Mammary epithelial cell (primary cell): ENCODE results near the gene INPP5A.
"Not testable (repeated sequence)": the region's sequence is repeated elsewhere in the genome, so short reads cannot be mapped to it uniquely, and the experiment has no call there.

Source experiments
- EZH2 ChIP-seq: IDR thresholded peaks from 2 replicates; pipeline ENCODE4 v1.6.1; 2012; ENCODE audit warnings: low read length, inconsistent platforms, borderline replicate concordance
- TF ChIP-seq, protein P1 (sequence below), 2 donors: IDR thresholded peaks in 1 of 2; conservative IDR thresholded peaks in 1 of 2; 2 replicates each; pipeline ENCODE4 v1.5.1; 2011 to 2012; ENCODE audit warnings: inconsistent platforms in 2 of 2, low read length in 2 of 2, mild to moderate bottlenecking in 2 of 2, control low read depth in 1 of 2, low read depth in 1 of 2; ENCODE audit not compliant: insufficient read depth in 1 of 2; ENCODE audit errors: extremely low read depth in 1 of 2

DNA sequence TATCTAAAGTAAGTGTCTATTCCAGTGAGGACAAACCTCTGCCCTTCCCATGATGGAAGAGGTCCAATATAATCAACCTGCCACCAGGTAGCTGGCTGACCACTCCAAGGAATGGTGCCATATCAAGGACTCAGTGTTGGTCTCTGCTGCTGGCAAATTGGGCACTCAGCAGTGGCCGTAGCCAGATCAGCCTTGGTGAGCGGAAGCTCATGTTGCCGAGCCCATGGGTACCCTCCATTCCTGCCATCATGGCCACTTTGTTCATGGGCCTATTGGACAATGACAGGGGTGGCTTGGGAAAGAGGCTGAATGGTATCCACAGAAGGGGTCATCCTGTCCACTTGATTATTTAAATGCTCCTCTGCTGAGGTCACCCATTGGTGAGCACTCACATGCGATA lies 136.2 kb downstream of the INPP5A start:
- TF ChIP-seq, protein P1, sequence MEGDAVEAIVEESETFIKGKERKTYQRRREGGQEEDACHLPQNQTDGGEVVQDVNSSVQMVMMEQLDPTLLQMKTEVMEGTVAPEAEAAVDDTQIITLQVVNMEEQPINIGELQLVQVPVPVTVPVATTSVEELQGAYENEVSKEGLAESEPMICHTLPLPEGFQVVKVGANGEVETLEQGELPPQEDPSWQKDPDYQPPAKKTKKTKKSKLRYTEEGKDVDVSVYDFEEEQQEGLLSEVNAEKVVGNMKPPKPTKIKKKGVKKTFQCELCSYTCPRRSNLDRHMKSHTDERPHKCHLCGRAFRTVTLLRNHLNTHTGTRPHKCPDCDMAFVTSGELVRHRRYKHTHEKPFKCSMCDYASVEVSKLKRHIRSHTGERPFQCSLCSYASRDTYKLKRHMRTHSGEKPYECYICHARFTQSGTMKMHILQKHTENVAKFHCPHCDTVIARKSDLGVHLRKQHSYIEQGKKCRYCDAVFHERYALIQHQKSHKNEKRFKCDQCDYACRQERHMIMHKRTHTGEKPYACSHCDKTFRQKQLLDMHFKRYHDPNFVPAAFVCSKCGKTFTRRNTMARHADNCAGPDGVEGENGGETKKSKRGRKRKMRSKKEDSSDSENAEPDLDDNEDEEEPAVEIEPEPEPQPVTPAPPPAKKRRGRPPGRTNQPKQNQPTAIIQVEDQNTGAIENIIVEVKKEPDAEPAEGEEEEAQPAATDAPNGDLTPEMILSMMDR (conservative IDR thresholded peaks at IDR 0.05 in 1 of 2, IDR thresholded peaks at IDR 0.05 in 1 of 2; ENCODE audit: extremely low read depth in 1 of 2, insufficient read depth in 1 of 2, low read depth in 1 of 2, low read length in 2 of 2) = not testable (repeated sequence)
- not testable (repeated sequence) for TF ChIP-seq EZH2
